GM12878 (cell line): Measurements from ENCODE around the gene PHLDA2. TPM values are rescaled to one million over a fixed set of nuclear protein-coding genes. Genes with fewer than 3 reads are reported as not detected.

Experiments used
- ATAC-seq: fragments of 200-7000 bp; cut with Tn5 transposase; 3 replicates; pipeline ENCODE4 v1.9.1; 2020; ENCODE audit warnings: mild to moderate bottlenecking, moderate library complexity
- BruUV-seq: library from RNA; stranded (reverse); fragments of 400-500 nt; replicated peaks from 2 replicates; lab custom pipeline; 2021; lab: Mats Ljungman, UMichigan
- CTCF ChIA-PET: fragments of 300-600 bp; sonication (Branson Sonifier 250); formaldehyde crosslinking; extraction: SDS; loops from one replicate; lab custom pipeline; 2021; ENCODE audit warnings: inconsistent platforms; lab: Yijun Ruan, JAX
- POLR2A ChIA-PET: fragments of 350-600 bp; formaldehyde crosslinking; extraction: SDS; loops from one replicate; lab custom pipeline; 2021; ENCODE audit warnings: inconsistent platforms; lab: Charles Lee
- RAD21 ChIA-PET: fragments of 300-600 bp; sonication (Branson Sonifier 250); formaldehyde crosslinking; loops from one replicate; lab custom pipeline; 2023; ENCODE audit warnings: antibody characterized with exemption; ENCODE audit not compliant: unreplicated experiment; lab: Charles Lee
- SMC1A ChIA-PET: fragments of 300-600 bp; sonication (Branson Sonifier 250); formaldehyde crosslinking; loops from one replicate; lab custom pipeline; 2023; ENCODE audit not compliant: unreplicated experiment, uncharacterized antibody; lab: Charles Lee
- DNase-seq: peaks from one replicate; pipeline ENCODE4 v3.0.0-alpha.2; 2011; ENCODE audit warnings: low read depth, low spot score
- FAIRE-seq: peaks from 3 replicates; lab custom pipeline; 2011; peaks lifted over from hg19 to GRCh38; lab: Jason Lieb, UNC
- H2AFZ ChIP-seq: 2 replicates; pipeline ENCODE4 v1.6.0; 2011; ENCODE audit warnings: low read depth, low read length, control low read depth; ENCODE audit not compliant: control insufficient read depth
- H3K27ac ChIP-seq: 2 replicates; pipeline ENCODE4 v1.5.1; 2011; ENCODE audit warnings: control low read depth; ENCODE audit not compliant: control insufficient read depth, insufficient read depth
- H3K27me3 ChIP-seq, 2 experiments: replicated peaks in 1 of 2; 2 replicates each; pipeline versions ENCODE4 v1.6.0 to v1.6.1; 2011; ENCODE audit warnings: low read length in 1 of 2; ENCODE audit not compliant: control insufficient read depth in 2 of 2, insufficient read depth in 2 of 2
- H3K36me3 ChIP-seq, 2 experiments: 2 replicates each; pipeline ENCODE4 v1.5.1; 2011; ENCODE audit warnings: low read length in 1 of 2; ENCODE audit not compliant: control insufficient read depth in 2 of 2, insufficient read depth in 2 of 2
- H3K4me1 ChIP-seq: 2 replicates; pipeline ENCODE4 v1.6.1; 2011; ENCODE audit warnings: mild to moderate bottlenecking, low read length, moderate library complexity, mixed read lengths; ENCODE audit not compliant: control insufficient read depth, insufficient read depth
- H3K4me2 ChIP-seq: 2 replicates; pipeline ENCODE4 v1.6.0; 2011; ENCODE audit warnings: control low read depth; ENCODE audit not compliant: control insufficient read depth, insufficient read depth
- H3K4me3 ChIP-seq: fragments of 200-600 bp; sonication (generic); 2 replicates; pipeline ENCODE4 v1.5.1; 2016
- H3K79me2 ChIP-seq: 2 replicates; pipeline ENCODE4 v1.6.0; 2011; ENCODE audit warnings: low read length; ENCODE audit not compliant: control insufficient read depth, insufficient read depth
- H3K9ac ChIP-seq: 2 replicates; pipeline ENCODE4 v1.8.0; 2011; ENCODE audit warnings: low read length, control low read depth, mixed read lengths; ENCODE audit not compliant: control insufficient read depth, insufficient read depth
- H3K9me3 ChIP-seq: replicated peaks from 3 replicates; pipeline ENCODE4 v1.5.1; 2011; ENCODE audit warnings: mild to moderate bottlenecking, low read length; ENCODE audit not compliant: control insufficient read depth, insufficient read depth
- H4K20me1 ChIP-seq: 2 replicates; pipeline ENCODE4 v1.6.0; 2011; ENCODE audit not compliant: control insufficient read depth, insufficient read depth
- BHLHE40 ChIP-seq, 2 experiments: fragments of 450-650 bp in 1 of 2; IDR thresholded peaks; 2 replicates each; pipeline ENCODE4 v1.6.1; 2011 to 2017; ENCODE audit warnings: low read depth in 2 of 2, borderline replicate concordance in 1 of 2, improper control_type of control experiment in 1 of 2, low read length in 1 of 2, mild to moderate bottlenecking in 1 of 2
- CREB1 ChIP-seq: IDR thresholded peaks from 2 replicates; pipeline ENCODE4 v1.6.1; 2012; ENCODE audit warnings: low read depth, mild to moderate bottlenecking, inconsistent platforms
- CUX1 ChIP-seq: IDR thresholded peaks from 2 replicates; pipeline ENCODE4 v1.6.1; 2012; ENCODE audit warnings: improper control_type of control experiment, low read depth, low read length; ENCODE audit not compliant: insufficient replicate concordance
- FOS ChIP-seq: IDR thresholded peaks from 3 replicates; pipeline ENCODE4 v1.6.1; 2011; ENCODE audit warnings: borderline replicate concordance; ENCODE audit not compliant: insufficient read length; ENCODE audit errors: extremely low read depth
- FOXM1 ChIP-seq: IDR thresholded peaks from 2 replicates; pipeline ENCODE4 v1.6.1; 2012; ENCODE audit warnings: low read depth, mild to moderate bottlenecking, inconsistent platforms, low read length, moderate library complexity
- GABPA ChIP-seq: IDR thresholded peaks from 2 replicates; pipeline ENCODE4 v1.6.1; 2014; ENCODE audit warnings: antibody characterized with exemption, low read depth, mild to moderate bottlenecking, inconsistent platforms
- HSF1 ChIP-seq: fragments of 150-350 bp; IDR thresholded peaks from 2 replicates; pipeline ENCODE4 v1.6.1; 2014; ENCODE audit warnings: mild to moderate bottlenecking, low read depth, low read length
- JUND ChIP-seq: IDR thresholded peaks from 2 replicates; pipeline ENCODE4 v1.6.1; 2012; ENCODE audit warnings: low read depth, mild to moderate bottlenecking, low read length, improper control_type of control experiment, moderate library complexity
- NFYA ChIP-seq: IDR thresholded peaks from 2 replicates; pipeline ENCODE4 v1.6.1; 2011; ENCODE audit warnings: low read depth, mild to moderate bottlenecking, low read length, improper control_type of control experiment, borderline replicate concordance
- NR2C1 ChIP-seq: fragments of 450-650 bp; IDR thresholded peaks from 2 replicates; pipeline ENCODE4 v1.6.1; 2017; ENCODE audit warnings: antibody characterized with exemption, mild to moderate bottlenecking, moderate library complexity
- NRF1 ChIP-seq: conservative IDR thresholded peaks from 2 replicates; pipeline ENCODE4 v1.6.1; 2011; ENCODE audit warnings: mild to moderate bottlenecking, low read depth, low read length, improper control_type of control experiment
- TARDBP ChIP-seq: IDR thresholded peaks from 2 replicates; pipeline ENCODE4 v1.6.1; 2016; ENCODE audit warnings: borderline replicate concordance
- TBL1XR1 ChIP-seq: IDR thresholded peaks from 2 replicates; pipeline ENCODE4 v1.6.1; 2012; ENCODE audit warnings: low read depth, low read length, improper control_type of control experiment
- ZSCAN29 ChIP-seq: fragments of 450-650 bp; IDR thresholded peaks from 2 replicates; pipeline ENCODE4 v1.6.1; 2017; ENCODE audit warnings: mild to moderate bottlenecking, moderate library complexity
- WGBS: methylation state at CpG from one replicate; pipeline ENCODE4 v1.1.6; 2016; ENCODE audit warnings: low lambda C conversion rate; ENCODE audit not compliant: insufficient replicate concordance, insufficient coverage; ENCODE audit errors: missing lambda C conversion rate; 5-methylcytosine and 5-hydroxymethylcytosine counted together
- in situ Hi-C: fragments of 300-500 bp; cut with MboI; formaldehyde crosslinking; loops from 9 replicates; pipeline ENCODE4 v1.14.3; 2018; ENCODE audit warnings: mixed read lengths
- intact Hi-C: fragments of 100-400 bp; cut with micrococcal nuclease; formaldehyde crosslinking; loops from one replicate; pipeline ENCODE4 v1.14.2; 2022; ENCODE audit not compliant: unreplicated experiment
- polyA plus RNA-seq, 11 experiments: library from polyadenylated mRNA; depleted of rRNA in 4 of 11; unstranded in 6 of 11; stranded (reverse) in 5 of 11; fragments of >200 nt; fragmentation: Nextera tagmentation in 4 of 11; fragmentation: Illumina TruSeq in 1 of 11; extraction: Ambion mirVana in 4 of 11; extraction: Trizol in 1 of 11; gene quantifications; 1 replicate in 1 of 11; 2 replicates in 10 of 11; pipeline versions ENCODE4 v1.2.1 to v1.2.3, GENCODE V29; 2011 to 2016; ENCODE audit warnings: inconsistent platforms in 2 of 11, missing spikeins in 2 of 11, low read depth in 1 of 11
- total RNA-seq, 4 experiments: library from RNA; depleted of rRNA in 3 of 4; stranded (reverse); fragments of >200 nt in 3 of 4; fragmentation: Illumina TruSeq in 1 of 4; extraction: Trizol in 1 of 4; gene quantifications; 2 replicates each; pipeline versions ENCODE4 v1.2.1 to v1.2.3, GENCODE V29; 2013 to 2021
- TF ChIP-seq, protein P1 (sequence below): fragments of 450-650 bp; IDR thresholded peaks from 2 replicates; pipeline ENCODE4 v1.6.1; 2017; ENCODE audit warnings: mild to moderate bottlenecking, moderate library complexity

PHLDA2 gene
- total and polyA plus RNA-seq, 10 of the 15 experiments (the other 5 are each of a cell fraction or from before 2014, with no cell fraction given), result 0.15 to 0.49 (median 0.16) TPM; not detected in 7

- H3K9ac ChIP-seq, result no peak overlapping the region
- ChIA-PET RAD21 (no interaction called here), CTCF (no interaction called here), SMC1A (no interaction called here), POLR2A (no interaction called here)
- H3K27ac ChIP-seq, result no peak overlapping the region
- no peaks in the 10 kb centered on the region for H3K79me2 ChIP-seq
- no peak overlapping the region for H2AFZ ChIP-seq
- in situ Hi-C loops (no loop called here), intact Hi-C loops (no loop called here)
- H3K36me3 ChIP-seq, result no peaks in the 10 kb centered on the region
- H3K4me2 ChIP-seq, result no peak overlapping the region
- no peaks in the 10 kb centered on the region for H4K20me1 ChIP-seq
- FAIRE-seq, result no peak
- 15% methylated on average over 9 of the region's 9 CpGs for WGBS
- no peak overlapping the region for H3K4me3 ChIP-seq
- H3K4me1 ChIP-seq, result no peaks in the 10 kb centered on the region
- DNase-seq, result no peak
- no peak for ATAC-seq
- H3K9me3 ChIP-seq, result no peaks in the 10 kb centered on the region
- H3K27me3 ChIP-seq, result no peaks in the 10 kb centered on the region
- BruUV-seq, result no TSS peak
- no peak for TF ChIP-seq FOXM1
- no peak for TF ChIP-seq NR2C1
- no peak for TF ChIP-seq NFYA
- no peak for TF ChIP-seq CREB1
- no peak for TF ChIP-seq FOS
- no peak for TF ChIP-seq NRF1
- TF ChIP-seq, protein P1, sequence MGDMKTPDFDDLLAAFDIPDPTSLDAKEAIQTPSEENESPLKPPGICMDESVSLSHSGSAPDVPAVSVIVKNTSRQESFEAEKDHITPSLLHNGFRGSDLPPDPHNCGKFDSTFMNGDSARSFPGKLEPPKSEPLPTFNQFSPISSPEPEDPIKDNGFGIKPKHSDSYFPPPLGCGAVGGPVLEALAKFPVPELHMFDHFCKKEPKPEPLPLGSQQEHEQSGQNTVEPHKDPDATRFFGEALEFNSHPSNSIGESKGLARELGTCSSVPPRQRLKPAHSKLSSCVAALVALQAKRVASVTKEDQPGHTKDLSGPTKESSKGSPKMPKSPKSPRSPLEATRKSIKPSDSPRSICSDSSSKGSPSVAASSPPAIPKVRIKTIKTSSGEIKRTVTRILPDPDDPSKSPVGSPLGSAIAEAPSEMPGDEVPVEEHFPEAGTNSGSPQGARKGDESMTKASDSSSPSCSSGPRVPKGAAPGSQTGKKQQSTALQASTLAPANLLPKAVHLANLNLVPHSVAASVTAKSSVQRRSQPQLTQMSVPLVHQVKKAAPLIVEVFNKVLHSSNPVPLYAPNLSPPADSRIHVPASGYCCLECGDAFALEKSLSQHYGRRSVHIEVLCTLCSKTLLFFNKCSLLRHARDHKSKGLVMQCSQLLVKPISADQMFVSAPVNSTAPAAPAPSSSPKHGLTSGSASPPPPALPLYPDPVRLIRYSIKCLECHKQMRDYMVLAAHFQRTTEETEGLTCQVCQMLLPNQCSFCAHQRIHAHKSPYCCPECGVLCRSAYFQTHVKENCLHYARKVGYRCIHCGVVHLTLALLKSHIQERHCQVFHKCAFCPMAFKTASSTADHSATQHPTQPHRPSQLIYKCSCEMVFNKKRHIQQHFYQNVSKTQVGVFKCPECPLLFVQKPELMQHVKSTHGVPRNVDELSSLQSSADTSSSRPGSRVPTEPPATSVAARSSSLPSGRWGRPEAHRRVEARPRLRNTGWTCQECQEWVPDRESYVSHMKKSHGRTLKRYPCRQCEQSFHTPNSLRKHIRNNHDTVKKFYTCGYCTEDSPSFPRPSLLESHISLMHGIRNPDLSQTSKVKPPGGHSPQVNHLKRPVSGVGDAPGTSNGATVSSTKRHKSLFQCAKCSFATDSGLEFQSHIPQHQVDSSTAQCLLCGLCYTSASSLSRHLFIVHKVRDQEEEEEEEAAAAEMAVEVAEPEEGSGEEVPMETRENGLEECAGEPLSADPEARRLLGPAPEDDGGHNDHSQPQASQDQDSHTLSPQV, result no peak
- no peak for TF ChIP-seq TBL1XR1
- no peak for TF ChIP-seq JUND
- TF ChIP-seq BHLHE40 (IDR thresholded peaks at IDR 0.05; ENCODE audit: borderline replicate concordance in 1 of 2, low read depth in 2 of 2, low read length in 1 of 2), result no peak
- TF ChIP-seq GABPA, result no peak
- no peak for TF ChIP-seq CUX1
- no peak for TF ChIP-seq HSF1
- no peak for TF ChIP-seq ZSCAN29
- TF ChIP-seq TARDBP, result no peak
Observed at GRCh38 chr11:2913776-2914175, 15.4 kb downstream of the PHLDA2 start.
